Panc1 (cell line): Measurements from ENCODE around the gene NLRP14. TPM values are rescaled to one million over a fixed set of nuclear protein-coding genes. Genes with fewer than 3 reads are reported as not detected.

Source experiments
- ATAC-seq: fragments of 200-7000 bp; cut with Tn5 transposase; 2 replicates; pipeline ENCODE4 v1.9.1; 2020; ENCODE audit warnings: mild to moderate bottlenecking, moderate library complexity
- BruUV-seq: library from RNA; stranded (reverse); fragments of 400-500 nt; replicated peaks from 2 replicates; lab custom pipeline; 2021; lab: Mats Ljungman, UMichigan
- CTCF ChIA-PET: fragments of 300-600 bp; sonication (Branson Sonifier 250); formaldehyde crosslinking; loops from one replicate; lab custom pipeline; 2022; ENCODE audit warnings: antibody characterized with exemption; lab: Charles Lee
- POLR2A ChIA-PET: fragments of 300-600 bp; sonication (Branson Sonifier 250); formaldehyde crosslinking; loops from one replicate; lab custom pipeline; 2022; ENCODE audit warnings: antibody characterized with exemption; lab: Charles Lee
- DNase-seq: peaks from one replicate; pipeline ENCODE4 v3.0.0-alpha.2; 2010; ENCODE audit warnings: low read depth, low spot score
- H3K27ac ChIP-seq: 2 replicates; pipeline ENCODE4 v1.5.1; 2011; ENCODE audit warnings: mild to moderate bottlenecking, low read length, inconsistent platforms
- H3K27me3 ChIP-seq: fragments of 200-500 bp; sonication (Bioruptor generic); 2 replicates; pipeline ENCODE4 v1.6.0; 2014; ENCODE audit warnings: low read length, inconsistent platforms; ENCODE audit not compliant: control insufficient read depth, insufficient read depth
- H3K36me3 ChIP-seq: fragments of 200-500 bp; sonication (Bioruptor generic); 2 replicates; pipeline ENCODE4 v1.5.1; 2014; ENCODE audit warnings: inconsistent platforms, mild to moderate bottlenecking, low read length, moderate library complexity; ENCODE audit not compliant: control insufficient read depth, insufficient read depth
- H3K4me1 ChIP-seq: 2 replicates; pipeline ENCODE4 v1.5.1; 2011; ENCODE audit warnings: inconsistent platforms, mild to moderate bottlenecking, low read length, moderate library complexity; ENCODE audit not compliant: control insufficient read depth, insufficient read depth
- H3K4me3 ChIP-seq, 2 experiments: 2 replicates each; pipeline ENCODE4 v1.5.1; 2011 to 2012; ENCODE audit warnings: low read depth in 2 of 2, low read length in 2 of 2, mild to moderate bottlenecking in 2 of 2, inconsistent platforms in 1 of 2, moderate library complexity in 1 of 2
- H3K9me3 ChIP-seq: fragments of 200-500 bp; sonication (Bioruptor generic); 2 replicates; pipeline ENCODE4 v1.5.1; 2014; ENCODE audit warnings: low read depth, mild to moderate bottlenecking, inconsistent platforms, low read length, moderate library complexity; ENCODE audit not compliant: control insufficient read depth, insufficient read depth
- CTCF ChIP-seq: fragments of 450-650 bp; IDR thresholded peaks from 2 replicates; pipeline ENCODE4 v1.5.1; 2017; ENCODE audit warnings: mild to moderate bottlenecking
- POLR2AphosphoS5 ChIP-seq: IDR thresholded peaks from 2 replicates; pipeline ENCODE4 v1.6.1; 2012; ENCODE audit warnings: mild to moderate bottlenecking, low read depth, low read length, moderate library complexity
- REST ChIP-seq, 2 experiments: IDR thresholded peaks; 2 replicates each; pipeline ENCODE4 v1.6.1; 2011 to 2012; ENCODE audit warnings: low read depth in 2 of 2, control low read depth in 1 of 2, low read length in 1 of 2, mild to moderate bottlenecking in 1 of 2, moderate library complexity in 1 of 2; ENCODE audit not compliant: insufficient read depth in 1 of 2
- SIN3A ChIP-seq: IDR thresholded peaks from 2 replicates; pipeline ENCODE4 v1.6.1; 2012; ENCODE audit warnings: low read depth, mild to moderate bottlenecking, low read length, moderate library complexity, borderline replicate concordance; ENCODE audit not compliant: insufficient read depth
- TCF7L2 ChIP-seq: IDR thresholded peaks from 2 replicates; pipeline ENCODE4 v1.6.1; 2011; ENCODE audit warnings: mild to moderate bottlenecking, low read depth, low read length, inconsistent platforms
- in situ Hi-C: cut with HindIII; loops from 2 replicates; pipeline ENCODE4 v1.10.0; 2016; ENCODE audit warnings: low sequenced_read_pairs, low pct_unique_long_range_greater_than_20kb
- intact Hi-C: fragments of 100-400 bp; cut with micrococcal nuclease; formaldehyde crosslinking; loops from one replicate; pipeline ENCODE4 v1.10.0; 2022; ENCODE audit not compliant: unreplicated experiment
- total RNA-seq: library from RNA; stranded (reverse); gene quantifications from one replicate; pipeline ENCODE4 v1.2.1, GENCODE V29; 2021; ENCODE audit not compliant: unreplicated experiment

The NLRP14 gene
- total RNA-seq, 1 experiment from 2014 or later: 0.08 TPM

- ATAC-seq: no peak
- no peak for DNase-seq
- ChIA-PET POLR2A (no interaction called here), CTCF (no interaction called here)
- Histone ChIP-seq H3K9me3 (no peaks in the 10 kb centered on the region), H3K4me3 (no peak overlapping the region), H3K27ac (no peak overlapping the region), H3K27me3 (peaks cover 28% of the 10 kb centered on the region), H3K4me1 (no peaks in the 10 kb centered on the region), H3K36me3 (no peaks in the 10 kb centered on the region)
- intact Hi-C loops (no loop called here), in situ Hi-C loops (no loop called here)
- TF ChIP-seq TCF7L2: no peak
- no peak for TF ChIP-seq SIN3A
- no peak for TF ChIP-seq POLR2AphosphoS5
- no peak for TF ChIP-seq CTCF
- no TSS peak for BruUV-seq
These were observed 7.9 kb downstream of the NLRP14 start for GRCh38 chr11:7028141-7028540.

GRCh38 chr11:7030836-7031235 lies 10.6 kb downstream of the NLRP14 start:
- ChIA-PET CTCF (no interaction called here), POLR2A (no interaction called here)
- intact Hi-C loops: no loop called here
- DNase-seq: no peak
- Histone ChIP-seq H3K9me3 (no peaks in the 10 kb centered on the region), H3K4me3 (no peak overlapping the region), H3K36me3 (no peaks in the 10 kb centered on the region), H3K27me3 (peaks cover 27% of the 10 kb centered on the region), H3K27ac (no peak overlapping the region), H3K4me1 (no peaks in the 10 kb centered on the region)
- TF ChIP-seq TCF7L2: no peak
- in situ Hi-C loops: no loop called here
- no peak for ATAC-seq
- BruUV-seq: no TSS peak

GRCh38 chr11:7031471-7031871 lies 11.2 kb downstream of the NLRP14 start:
- peaks cover 29% of the 10 kb centered on the region for H3K27me3 ChIP-seq
- no peak overlapping the region for H3K4me3 ChIP-seq
- DNase-seq (no peak), ATAC-seq (no peak)
- H3K4me1 ChIP-seq: no peaks in the 10 kb centered on the region
- ChIA-PET CTCF (no interaction called here), POLR2A (no interaction called here)
- no peak overlapping the region for H3K27ac ChIP-seq
- BruUV-seq: no TSS peak
- no peaks in the 10 kb centered on the region for H3K9me3 ChIP-seq
- no peaks in the 10 kb centered on the region for H3K36me3 ChIP-seq
- in situ Hi-C loops (no loop called here), intact Hi-C loops (no loop called here)
- TF ChIP-seq POLR2AphosphoS5 (no peak), REST (IDR thresholded peaks at IDR 0.05; ENCODE audit: insufficient read depth in 1 of 2, low read depth in 2 of 2, low read length in 1 of 2) (no peak), SIN3A (no peak), TCF7L2 (no peak), CTCF (no peak)
